PC-3 (cell line): ENCODE data around the gene CSNK1A1L. TPM values are rescaled to one million over a fixed set of nuclear protein-coding genes. Genes with fewer than 3 reads are reported as not detected.

Source experiments
- ATAC-seq: fragments of 200-7000 bp; cut with Tn5 transposase; 2 replicates; pipeline ENCODE4 v1.9.1; 2020; ENCODE audit warnings: mild to moderate bottlenecking, moderate library complexity
- BruUV-seq: library from RNA; stranded (reverse); fragments of 400-500 nt; replicated peaks from 2 replicates; lab custom pipeline; 2021; lab: Mats Ljungman, UMichigan
- CTCF ChIA-PET: fragments of 300-600 bp; sonication (Branson Sonifier 250); formaldehyde crosslinking; loops from one replicate; lab custom pipeline; 2022; ENCODE audit warnings: antibody characterized with exemption; lab: Charles Lee
- POLR2A ChIA-PET: fragments of 300-600 bp; sonication (Branson Sonifier 250); formaldehyde crosslinking; loops from one replicate; lab custom pipeline; 2022; ENCODE audit warnings: antibody characterized with exemption; ENCODE audit not compliant: unreplicated experiment; lab: Charles Lee
- DNase-seq: peaks from one replicate; pipeline ENCODE4 v3.0.0-alpha.2; 2015
- H2AFZ ChIP-seq: fragments of 300-600 bp; sonication (generic); 2 replicates; pipeline ENCODE4 v1.6.0; 2016; ENCODE audit warnings: antibody characterized with exemption, low read length
- H3F3A ChIP-seq: fragments of 300-600 bp; sonication (generic); one replicate; pipeline ENCODE4 v1.6.0; 2017; ENCODE audit warnings: antibody characterized with exemption, low read length, control low read depth, mild to moderate bottlenecking; ENCODE audit not compliant: unreplicated experiment
- H3K27ac ChIP-seq: fragments of 300-600 bp; sonication (generic); 2 replicates; pipeline ENCODE4 v1.5.1; 2016; ENCODE audit warnings: mild to moderate bottlenecking, low read length
- H3K27me3 ChIP-seq: fragments of 300-600 bp; sonication (generic); 2 replicates; pipeline ENCODE4 v1.6.1; 2016; ENCODE audit warnings: low read length, mixed read lengths
- H3K36me3 ChIP-seq: fragments of 300-600 bp; sonication (generic); 2 replicates; pipeline ENCODE4 v1.6.1; 2016; ENCODE audit warnings: low read depth, mixed run types, low read length, mixed read lengths
- H3K4me1 ChIP-seq: fragments of 300-600 bp; sonication (generic); 2 replicates; pipeline ENCODE4 v1.5.1; 2016; ENCODE audit warnings: low read length; ENCODE audit not compliant: insufficient read depth
- H3K4me2 ChIP-seq: fragments of 300-600 bp; sonication (generic); 2 replicates; pipeline ENCODE4 v1.6.0; 2016; ENCODE audit warnings: low read length
- H3K4me3 ChIP-seq: fragments of 300-600 bp; sonication (generic); 2 replicates; pipeline ENCODE4 v1.5.1; 2016; ENCODE audit warnings: mild to moderate bottlenecking, low read length, mixed read lengths
- H3K79me2 ChIP-seq: fragments of 300-600 bp; sonication (generic); 2 replicates; pipeline ENCODE4 v1.6.1; 2017; ENCODE audit warnings: low read length, mixed read lengths
- H3K9ac ChIP-seq: fragments of 300-600 bp; sonication (generic); 2 replicates; pipeline ENCODE4 v1.6.0; 2016; ENCODE audit warnings: mild to moderate bottlenecking, low read length
- H3K9me2 ChIP-seq: fragments of 300-600 bp; sonication (generic); replicated peaks from 2 replicates; pipeline ENCODE4 v1.6.1; 2016; ENCODE audit warnings: mixed run types, low read length, mixed read lengths
- H3K9me3 ChIP-seq: fragments of 300-600 bp; sonication (generic); 2 replicates; pipeline ENCODE4 v1.6.1; 2016; ENCODE audit warnings: low read length, mixed read lengths
- H4K20me1 ChIP-seq: fragments of 300-600 bp; sonication (generic); 2 replicates; pipeline ENCODE4 v1.6.1; 2016; ENCODE audit warnings: low read length, mixed read lengths
- CTCF ChIP-seq: fragments of 300-600 bp; sonication (generic); conservative IDR thresholded peaks from 2 replicates; pipeline ENCODE4 v1.5.1; 2017; ENCODE audit warnings: antibody characterized with exemption, low read depth, mild to moderate bottlenecking, low read length
- EZH2 ChIP-seq: fragments of 300-600 bp; sonication (generic); IDR thresholded peaks from one replicate; pipeline ENCODE4 v1.6.1; 2017; ENCODE audit warnings: antibody characterized with exemption, mild to moderate bottlenecking, low read length; ENCODE audit not compliant: unreplicated experiment
- EZH2phosphoT487 ChIP-seq: fragments of 300-600 bp; sonication (generic); IDR thresholded peaks from 2 replicates; pipeline ENCODE4 v1.6.1; 2018; ENCODE audit warnings: mild to moderate bottlenecking, antibody characterized with exemption, low read length, borderline replicate concordance
- intact Hi-C: fragments of 100-400 bp; cut with micrococcal nuclease; formaldehyde crosslinking; loops from 2 replicates; pipeline ENCODE4 v1.9.0; 2023
- total RNA-seq: library from RNA; depleted of rRNA; stranded (reverse); fragments of >200 nt; gene quantifications from 2 replicates; pipeline ENCODE4 v1.2.3, GENCODE V29; 2014

Gene CSNK1A1L
- total RNA-seq, 1 experiment from 2014 or later: not detected

- BruUV-seq: no TSS peak
- Histone ChIP-seq H3K27ac (no peak overlapping the region), H3K9me2 (no peaks in the 10 kb centered on the region), H3K4me3 (no peak overlapping the region), H3K79me2 (no peaks in the 10 kb centered on the region), H3K27me3 (no peaks in the 10 kb centered on the region), H3K36me3 (no peaks in the 10 kb centered on the region), H3K9me3 (no peaks in the 10 kb centered on the region), H2AFZ (no peak overlapping the region), H3K4me2 (no peak overlapping the region), H3F3A (no peaks in the 10 kb centered on the region), H4K20me1 (no peaks in the 10 kb centered on the region), H3K4me1 (0 out of 2 replicates have a peak, but pooled peaks cover 4% of the 10 kb centered on the region), H3K9ac (no peak overlapping the region)
- CTCF ChIA-PET: no interaction called here
- ATAC-seq (no peak), DNase-seq (no peak)
- intact Hi-C loops: no loop called here
- POLR2A ChIA-PET: no interaction called here
- no peak for TF ChIP-seq CTCF
- TF ChIP-seq EZH2: no peak
- no peak for TF ChIP-seq EZH2phosphoT487
Measured at GRCh38 chr13:37070145-37070695, 35.2 kb downstream of the CSNK1A1L start.

GRCh38 chr13:37069597-37070103 lies 35.8 kb downstream of the CSNK1A1L start:
- no peaks in the 10 kb centered on the region for H3K27me3 ChIP-seq
- H2AFZ ChIP-seq: no peak overlapping the region
- no TSS peak for BruUV-seq
- ATAC-seq (no peak), DNase-seq (no peak)
- H3K36me3 ChIP-seq: no peaks in the 10 kb centered on the region
- H3K9me2 ChIP-seq: no peaks in the 10 kb centered on the region
- CTCF ChIA-PET: interaction anchor here (0.6 kb wide), 2 partner anchors 58 to 211 kb away, joined by 3 to 4 read pairs; no protein-coding TSS in a partner anchor
- no peak overlapping the region for H3K9ac ChIP-seq
- no peaks in the 10 kb centered on the region for H3K79me2 ChIP-seq
- TF ChIP-seq EZH2phosphoT487 (no peak), CTCF (no peak), EZH2 (no peak)
- H3K4me2 ChIP-seq: no peak overlapping the region
- H3K9me3 ChIP-seq: no peaks in the 10 kb centered on the region
- H3K27ac ChIP-seq: no peak overlapping the region
- intact Hi-C loops: loop anchor here (2.0 kb wide), 1 partner anchor 211 kb away; no protein-coding TSS in a partner anchor
- POLR2A ChIA-PET: no interaction called here
- no peaks in the 10 kb centered on the region for H3F3A ChIP-seq
- H3K4me3 ChIP-seq: no peak overlapping the region
- H4K20me1 ChIP-seq: no peaks in the 10 kb centered on the region
- 0 out of 2 replicates have a peak, but pooled peaks cover 4% of the 10 kb centered on the region for H3K4me1 ChIP-seq

- Histone ChIP-seq H4K20me1 (no peaks in the 10 kb centered on the region), H3K27me3 (no peaks in the 10 kb centered on the region), H3K4me2 (no peak overlapping the region), H3K9me3 (no peaks in the 10 kb centered on the region), H3K27ac (no peak overlapping the region), H3K9me2 (no peaks in the 10 kb centered on the region), H3K36me3 (no peaks in the 10 kb centered on the region), H3K4me3 (no peak overlapping the region), H3K4me1 (0 out of 2 replicates have a peak, but pooled peaks cover 4% of the 10 kb centered on the region), H3K79me2 (no peaks in the 10 kb centered on the region), H2AFZ (no peak overlapping the region), H3F3A (no peaks in the 10 kb centered on the region), H3K9ac (no peak overlapping the region)
- POLR2A ChIA-PET: no interaction called here
- CTCF ChIA-PET: interaction anchor here (0.6 kb wide), 2 partner anchors 59 to 211 kb away, joined by 3 to 4 read pairs; no protein-coding TSS in a partner anchor
- TF ChIP-seq CTCF: peak; percentile 46; the same call in 1 of the 2 replicates
- no peak for TF ChIP-seq EZH2
- DNase-seq (peak; percentile 25), ATAC-seq (peak; percentile 60)
- intact Hi-C loops: loop anchor here (1.0 to 2.0 kb wide), 2 partner anchors 69 to 210 kb away; partner anchors contain the start of gene EXOSC8
- no TSS peak for BruUV-seq
Measured at GRCh38 chr13:37068962-37069361, 36.5 kb downstream of the CSNK1A1L start.
